Activated CD4-positive, CD25-positive, alpha-beta regulatory T cell treated with anti-CD3 and anti-CD28 coated beads, Interleukin-2, amount 50 U/mL, for 24 hours (primary cell): ENCODE measurements around the gene CAMP.
"Not testable (repeated sequence)": the region's sequence is repeated elsewhere in the genome, so short reads cannot be mapped to it uniquely, and the experiment has no call there.

ENCODE experiments used
- ATAC-seq, 2 donors: fragments of 150-1000 bp; cut with Tn5 transposase; one replicate each; pipeline ENCODE4 v1.10.0; 2021; ENCODE audit warnings: mild to moderate bottlenecking in 1 of 2, moderate library complexity in 1 of 2

Gene CAMP

GRCh38 chr3:48222616-48223513, at the start of gene CAMP:
TSS of gene CAMP (plus strand) at chr3:48223495. CDS start at chr3:48223512, 17 bp downstream.
- no peak for ATAC-seq

DNA sequence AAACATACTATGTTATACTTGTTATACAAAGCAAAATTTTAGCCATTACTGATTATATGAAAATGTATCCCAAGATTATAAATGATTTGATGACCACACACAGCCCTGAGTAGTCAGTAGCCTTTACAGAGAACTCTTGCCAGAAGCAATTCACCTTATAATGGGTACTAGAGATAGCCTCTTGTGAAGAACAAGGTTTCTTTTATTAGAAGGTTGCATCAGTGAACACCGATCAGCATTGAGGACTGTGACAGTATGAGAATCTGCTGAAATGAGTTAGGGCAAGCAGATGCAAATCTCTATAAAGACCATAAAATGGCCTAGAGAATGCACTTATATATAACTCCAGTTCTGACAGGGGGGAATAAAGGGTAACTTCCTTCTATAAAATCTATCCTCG, 45.2 kb upstream of the CAMP start:
- no peak for ATAC-seq

DNA sequence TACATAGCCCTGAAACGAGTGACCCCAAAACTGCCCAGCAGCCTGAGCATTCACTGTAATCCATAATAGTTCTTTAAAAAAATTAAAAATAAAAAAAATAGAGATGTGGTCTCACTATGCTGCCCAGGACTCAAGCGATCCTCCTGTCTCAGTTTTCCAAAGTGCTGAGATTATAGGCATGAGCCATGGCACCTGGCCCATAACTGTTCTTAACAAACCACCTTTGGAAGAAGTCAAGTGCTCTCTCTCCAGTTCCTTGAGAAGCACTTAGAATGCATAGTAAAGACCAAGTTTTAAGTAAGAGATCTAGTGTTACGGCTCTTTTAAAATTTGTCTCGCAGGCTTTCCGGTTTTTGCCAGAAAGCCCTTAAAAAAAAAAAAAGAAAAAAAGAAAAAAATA, 43.3 kb upstream of the CAMP start:
- no peak for ATAC-seq

- no peak for ATAC-seq
Observed at GRCh38 chr3:48180531-48181253, 42.6 kb upstream of the CAMP start.

DNA sequence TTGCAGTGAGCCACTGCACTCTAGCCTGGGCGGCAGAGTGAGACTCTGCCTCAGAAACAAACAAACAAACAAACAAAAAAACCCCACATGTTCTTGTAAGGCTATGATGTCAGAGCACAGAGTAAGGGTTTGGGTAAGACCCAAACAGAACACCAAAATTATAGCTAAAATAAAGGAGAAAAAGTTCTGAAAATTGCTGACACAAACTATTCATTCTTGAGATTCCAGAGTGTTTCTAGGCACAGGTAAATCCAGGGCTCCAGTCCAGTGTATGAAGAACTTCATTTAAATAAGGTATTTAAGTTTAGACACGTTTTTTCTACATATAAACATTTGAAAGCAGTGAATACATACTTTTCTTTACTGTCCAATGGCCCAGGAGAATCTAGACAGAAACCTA, 39.0 kb upstream of the CAMP start:
- ATAC-seq, result no peak

- ATAC-seq, result no peak
Observed at GRCh38 chr3:48185129-48185528, 38.2 kb upstream of the CAMP start.

DNA sequence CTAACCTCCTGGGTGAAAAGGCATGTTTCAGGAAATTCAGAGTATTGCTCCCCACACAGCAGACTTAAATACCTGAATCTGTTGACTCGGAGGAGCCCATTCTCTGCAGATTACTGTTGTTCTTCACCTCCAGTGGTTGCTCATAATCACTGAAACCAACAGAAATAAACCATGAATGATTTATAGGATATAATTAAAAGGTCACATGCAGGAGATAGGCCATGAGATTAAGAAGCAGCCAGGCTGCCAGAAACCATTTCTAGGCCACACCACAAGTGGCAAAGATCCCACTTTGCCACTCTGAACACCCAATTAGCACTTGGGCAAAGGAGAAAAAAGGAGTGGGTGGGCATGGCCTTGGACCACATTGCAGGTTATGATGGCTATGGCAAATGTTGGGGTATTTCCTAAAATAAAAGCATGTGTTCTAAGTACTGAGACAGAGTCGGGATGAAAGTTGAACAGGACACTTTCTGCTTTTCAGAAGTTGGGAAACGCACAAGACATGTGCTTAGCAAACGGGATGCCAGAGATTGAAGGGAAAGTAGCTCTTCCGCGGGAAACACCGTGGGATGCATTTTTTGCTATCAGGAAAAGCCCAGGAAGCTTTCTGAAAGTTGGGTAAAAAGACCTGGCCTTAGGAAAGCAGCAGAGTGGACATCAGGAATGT, 36.5 kb upstream of the CAMP start:
- no peak for ATAC-seq

DNA sequence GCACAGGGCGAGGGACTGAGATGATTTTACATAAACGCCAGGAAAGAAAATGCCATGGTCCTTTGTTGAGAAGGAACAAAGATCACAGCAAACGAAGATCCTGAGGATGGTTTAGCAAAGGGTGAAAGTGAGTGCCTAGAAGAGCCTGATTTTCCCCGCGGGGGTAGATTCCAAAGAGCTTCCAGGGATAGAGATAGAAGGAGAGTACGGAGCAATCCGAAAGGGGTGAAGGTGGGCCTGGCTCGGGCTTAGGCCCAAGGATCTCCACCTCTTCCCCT, 36.1 kb upstream of the CAMP start:
- ATAC-seq, result no peak

- ATAC-seq, result peak in 1 of 2 donors; percentile 4
Observed at GRCh38 chr3:48187579-48188265, 35.6 kb upstream of the CAMP start.

DNA sequence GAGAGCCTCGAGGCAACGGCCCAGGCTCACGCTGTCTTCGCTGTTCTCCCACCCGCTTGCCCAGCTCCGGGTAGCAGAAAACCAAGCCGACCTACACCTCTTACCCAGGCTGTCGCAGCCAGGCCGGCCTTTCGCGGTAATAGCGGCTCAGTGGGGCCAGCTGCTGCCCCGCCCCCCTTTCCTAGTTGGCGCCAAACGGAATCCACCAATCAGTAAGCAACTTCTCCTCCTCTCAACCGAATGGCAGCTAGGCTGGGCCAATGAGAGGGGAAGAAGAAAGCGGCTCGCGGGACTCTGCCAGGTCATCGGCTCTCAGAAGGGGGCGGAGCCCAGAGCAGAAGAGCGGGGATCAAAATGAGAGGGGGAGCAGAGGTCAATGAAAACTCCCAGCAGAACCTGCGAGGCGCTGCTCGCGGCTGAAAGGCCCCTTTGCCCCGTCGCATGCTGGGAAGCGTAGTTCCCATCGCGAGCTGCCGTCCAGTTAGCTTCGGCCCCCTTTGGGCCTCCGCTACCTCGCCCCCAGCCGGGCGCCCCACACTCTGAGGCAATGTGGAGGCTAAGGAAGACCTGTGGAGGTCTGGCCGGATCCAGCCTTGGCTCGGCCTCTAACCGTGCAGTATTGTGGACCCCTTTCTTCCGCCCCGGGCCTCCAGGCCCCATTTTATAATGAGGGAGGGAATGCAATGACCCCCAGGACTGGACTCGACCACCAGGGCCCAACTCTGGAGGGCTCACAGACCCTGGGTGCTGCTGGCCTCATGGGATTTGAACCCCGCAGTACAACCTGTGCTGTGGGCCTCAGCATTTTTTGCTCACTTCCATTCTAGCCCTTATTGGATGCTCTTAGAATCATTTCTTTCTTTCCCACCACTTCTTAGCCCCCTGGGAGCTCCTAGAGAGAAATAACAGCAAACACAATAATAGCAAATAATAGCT, 34.8 kb upstream of the CAMP start, which contains the start of gene CDC25A:
TSS of gene CDC25A (minus strand) at position 152 of the 936 bp plus-strand sequence. CDS start 470 bp downstream, outside the sequence.
- ATAC-seq, result peak; percentile 99

DNA sequence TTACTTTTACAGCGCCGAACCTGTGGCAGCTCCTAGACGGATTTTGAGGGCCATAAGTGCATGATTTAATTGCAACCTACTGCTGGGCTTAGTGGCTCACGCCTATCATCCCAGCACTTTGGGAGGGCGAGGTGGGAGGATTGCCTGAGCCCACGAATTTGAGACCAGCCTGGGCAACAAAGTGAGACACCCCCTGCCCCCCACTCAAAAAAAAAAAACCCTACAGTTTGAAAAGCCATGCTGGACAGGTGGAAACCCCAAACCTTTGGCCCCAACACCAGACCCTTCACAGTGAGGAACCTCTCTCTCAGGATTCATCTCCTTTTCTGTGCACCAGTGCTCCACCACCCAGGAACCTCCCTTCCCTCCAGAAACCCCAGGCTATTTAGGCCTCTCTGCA, 34.0 kb upstream of the CAMP start:
- no peak for ATAC-seq

DNA sequence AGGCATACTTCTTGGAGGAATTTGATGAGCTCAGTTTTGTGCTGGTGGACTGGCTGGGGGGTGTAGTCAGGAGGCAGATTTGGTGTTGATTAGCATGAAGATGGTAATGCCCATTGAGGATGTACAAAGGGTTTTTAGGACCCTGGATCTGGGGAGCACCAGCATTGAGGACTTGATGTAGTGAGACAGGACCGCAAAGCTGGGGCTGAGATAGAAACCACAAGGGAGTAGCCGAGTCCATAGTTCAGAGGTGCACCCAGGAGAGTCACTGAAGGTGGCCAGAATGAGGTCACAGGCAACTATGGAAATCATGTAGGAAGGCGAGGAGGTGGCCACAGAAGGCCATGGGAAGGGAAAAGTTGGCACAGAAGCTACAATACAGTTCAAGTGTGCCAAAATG, 32.4 kb upstream of the CAMP start:
- ATAC-seq, result no peak

DNA sequence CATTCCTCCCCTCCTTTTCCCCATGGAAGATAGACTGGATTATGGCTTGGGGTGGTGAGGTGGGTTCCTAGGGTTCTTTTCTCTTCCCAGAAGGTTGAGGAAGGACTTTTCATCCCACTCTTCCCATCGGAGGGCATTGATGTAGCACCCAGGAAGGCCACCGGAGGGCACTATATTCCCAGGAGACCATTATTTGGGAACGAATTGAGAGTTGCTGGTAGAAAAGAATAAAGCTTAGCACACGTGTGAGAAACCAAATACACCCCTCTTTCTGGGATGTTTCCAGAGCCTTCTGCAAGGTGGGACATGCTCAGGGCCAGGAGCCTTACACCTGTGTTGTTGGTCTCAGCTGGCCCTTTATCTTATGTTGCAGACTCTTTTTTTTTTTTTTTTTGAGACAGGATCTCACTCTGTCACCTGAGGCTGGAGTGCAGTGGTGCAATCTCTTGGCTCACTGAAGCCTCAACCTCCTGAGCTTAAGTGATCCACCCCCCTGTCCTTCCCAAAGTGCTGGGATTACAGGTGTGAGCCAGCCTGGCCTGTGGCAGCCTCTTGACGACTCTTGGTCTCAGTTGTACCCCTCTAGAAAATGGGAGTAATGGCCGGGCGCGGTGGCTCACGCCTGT, 28.7 kb upstream of the CAMP start:
- ATAC-seq, result no peak

- ATAC-seq, result no peak
Observed at GRCh38 chr3:48196611-48197010, 26.7 kb upstream of the CAMP start.

DNA sequence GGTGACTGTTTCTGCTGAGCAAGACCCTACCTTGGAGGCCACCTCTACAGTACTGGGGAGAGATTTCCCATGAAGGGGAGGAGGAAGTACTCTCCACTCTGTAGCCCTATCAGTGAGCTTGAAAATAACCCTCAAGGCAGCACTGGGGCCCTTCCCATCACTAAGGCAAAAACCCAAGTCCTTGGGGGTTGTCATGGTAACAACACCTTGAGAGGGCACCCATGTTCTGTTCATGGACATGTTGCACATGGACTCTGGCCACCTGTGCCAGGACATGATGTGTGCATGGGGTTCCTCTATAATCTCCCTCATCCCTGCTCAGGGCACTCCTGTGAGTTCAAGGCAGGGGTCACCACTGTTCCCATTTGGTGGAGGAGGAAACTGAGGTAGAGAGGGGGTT, 24.2 kb upstream of the CAMP start:
- no peak for ATAC-seq

- ATAC-seq, result no peak
Observed at GRCh38 chr3:48202632-48203031, 20.7 kb upstream of the CAMP start.

GRCh38 chr3:48208076-48208475, 15.2 kb upstream of the CAMP start:
- no peak for ATAC-seq

- ATAC-seq, result no peak
Observed at GRCh38 chr3:48209445-48209844, 13.8 kb upstream of the CAMP start.

- not testable (repeated sequence) for ATAC-seq
Observed at GRCh38 chr3:48210534-48210933, 12.8 kb upstream of the CAMP start.

DNA sequence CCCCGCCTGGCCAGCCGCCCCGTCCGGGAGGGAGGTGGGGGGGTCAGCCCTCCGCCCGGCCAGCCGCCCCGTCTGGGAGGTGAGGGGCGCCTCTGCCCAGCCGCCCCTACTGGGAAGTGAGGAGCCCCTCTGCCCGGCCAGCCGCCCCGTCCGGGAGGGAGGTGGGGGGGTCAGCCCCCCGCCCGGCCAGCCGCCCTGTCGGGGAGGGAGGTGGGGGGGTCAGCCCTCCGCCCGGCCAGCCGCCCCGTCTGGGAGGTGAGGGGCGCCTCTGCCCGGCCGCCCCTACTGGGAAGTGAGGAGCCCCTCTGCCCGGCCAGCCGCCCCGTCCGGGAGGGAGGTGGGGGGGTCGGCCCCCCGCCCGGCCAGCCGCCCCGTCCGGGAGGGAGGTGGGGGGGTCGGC, 11.5 kb upstream of the CAMP start:
- not testable (repeated sequence) for ATAC-seq

- ATAC-seq, result no peak
Observed at GRCh38 chr3:48214225-48214624, 9.1 kb upstream of the CAMP start.
